ENCODE results near the gene DNMT3B. TPM values are rescaled to one million over a fixed set of nuclear protein-coding genes. Genes with fewer than 3 reads are reported as not detected.
"Not testable (repeated sequence)": the region's sequence is repeated elsewhere in the genome, so short reads cannot be mapped to it uniquely, and the experiment has no call there.

Gene DNMT3B
- total RNA-seq (10 to 100 TPM; 20.6 to 22.0 TPM), polyA plus RNA-seq (ENCODE audit: insufficient read depth, low read depth, low replicate concordance) (8.1 TPM)
- long read RNA-seq, donor 1, full-length matches to known transcripts, result 2 of 2 reads
- long read RNA-seq, donor 1, partial matches to known transcripts, result 0 of 2 reads
- long read RNA-seq, donor 1, other reads (novel, unspliced or antisense), result 0 of 2 reads
- long read RNA-seq, donor 2, result 0 reads

DNA sequence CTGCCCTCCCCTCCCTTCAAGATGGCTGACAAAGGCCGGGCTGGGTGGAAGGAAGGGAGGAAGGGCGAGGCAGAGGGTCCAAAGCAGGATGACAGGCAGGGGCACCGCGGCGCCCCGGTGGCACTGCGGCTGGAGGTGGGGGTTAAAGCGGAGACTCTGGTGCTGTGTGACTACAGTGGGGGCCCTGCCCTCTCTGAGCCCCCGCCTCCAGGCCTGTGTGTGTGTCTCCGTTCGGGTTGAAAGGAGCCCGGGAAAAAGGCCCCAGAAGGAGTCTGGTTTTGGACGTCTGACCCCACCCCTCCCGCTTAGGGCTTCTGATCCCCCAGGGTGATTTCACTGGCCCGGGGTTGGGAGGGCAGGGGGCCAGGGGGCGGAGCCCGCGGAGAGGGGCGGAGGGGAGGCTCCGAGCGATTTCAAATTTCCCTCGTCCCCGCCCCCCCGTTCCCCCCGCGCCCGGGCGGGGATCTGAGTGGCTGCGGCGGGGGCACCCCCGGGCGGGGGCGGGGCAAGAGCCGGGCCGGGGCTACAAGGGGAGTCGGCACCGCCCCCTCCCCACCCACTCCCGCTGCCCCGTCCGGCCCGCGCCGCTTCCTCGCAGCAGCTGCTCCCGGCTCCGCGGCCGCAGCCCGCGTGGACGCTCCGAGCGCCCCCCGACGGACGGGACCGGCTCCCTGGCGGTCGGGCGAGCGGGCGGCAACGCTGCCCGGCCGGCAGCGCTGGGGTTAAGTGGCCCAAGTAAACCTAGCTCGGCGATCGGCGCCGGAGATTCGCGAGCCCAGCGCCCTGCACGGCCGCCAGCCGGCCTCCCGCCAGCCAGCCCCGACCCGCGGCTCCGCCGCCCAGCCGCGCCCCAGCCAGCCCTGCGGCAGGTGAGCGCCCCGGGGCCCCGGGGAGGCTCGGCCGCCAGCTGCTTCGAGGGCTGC is at the start of gene DNMT3B:
Gene DNMT3B, plus strand, starts transcription at position 555 of the 923 bp plus-strand sequence. CDS start 17,939 bp downstream, outside the sequence.
- 0 to 1% methylated on average over 6 to 46 of the region's 92 CpGs for WGBS, 2 donors
- no peaks in the 10 kb centered on the region for H3K9me3 ChIP-seq
- peak; percentile 90 for DNase-seq
- peak within 1 kb of the TSS; percentile 81 to 86 for H3K4me3 ChIP-seq
- no peaks in the 10 kb centered on the region for H3K36me3 ChIP-seq (ENCODE audit: low read depth, missing control alignments)
- intact Hi-C loops (cut with DNase I; ENCODE audit: low total_unique reads), result no loop called here
- peak within 1 kb of the TSS; percentile 24 to 30 for H3K27ac ChIP-seq
- H3K4me1 ChIP-seq, result peaks cover 24% of the 10 kb centered on the region
- TF ChIP-seq POLR2A (IDR thresholded peaks at IDR 0.05), result no peak
- TF ChIP-seq, protein P1, sequence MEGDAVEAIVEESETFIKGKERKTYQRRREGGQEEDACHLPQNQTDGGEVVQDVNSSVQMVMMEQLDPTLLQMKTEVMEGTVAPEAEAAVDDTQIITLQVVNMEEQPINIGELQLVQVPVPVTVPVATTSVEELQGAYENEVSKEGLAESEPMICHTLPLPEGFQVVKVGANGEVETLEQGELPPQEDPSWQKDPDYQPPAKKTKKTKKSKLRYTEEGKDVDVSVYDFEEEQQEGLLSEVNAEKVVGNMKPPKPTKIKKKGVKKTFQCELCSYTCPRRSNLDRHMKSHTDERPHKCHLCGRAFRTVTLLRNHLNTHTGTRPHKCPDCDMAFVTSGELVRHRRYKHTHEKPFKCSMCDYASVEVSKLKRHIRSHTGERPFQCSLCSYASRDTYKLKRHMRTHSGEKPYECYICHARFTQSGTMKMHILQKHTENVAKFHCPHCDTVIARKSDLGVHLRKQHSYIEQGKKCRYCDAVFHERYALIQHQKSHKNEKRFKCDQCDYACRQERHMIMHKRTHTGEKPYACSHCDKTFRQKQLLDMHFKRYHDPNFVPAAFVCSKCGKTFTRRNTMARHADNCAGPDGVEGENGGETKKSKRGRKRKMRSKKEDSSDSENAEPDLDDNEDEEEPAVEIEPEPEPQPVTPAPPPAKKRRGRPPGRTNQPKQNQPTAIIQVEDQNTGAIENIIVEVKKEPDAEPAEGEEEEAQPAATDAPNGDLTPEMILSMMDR (IDR thresholded peaks at IDR 0.05), result no peak
- H3K27me3 ChIP-seq, result no peaks in the 10 kb centered on the region

DNA sequence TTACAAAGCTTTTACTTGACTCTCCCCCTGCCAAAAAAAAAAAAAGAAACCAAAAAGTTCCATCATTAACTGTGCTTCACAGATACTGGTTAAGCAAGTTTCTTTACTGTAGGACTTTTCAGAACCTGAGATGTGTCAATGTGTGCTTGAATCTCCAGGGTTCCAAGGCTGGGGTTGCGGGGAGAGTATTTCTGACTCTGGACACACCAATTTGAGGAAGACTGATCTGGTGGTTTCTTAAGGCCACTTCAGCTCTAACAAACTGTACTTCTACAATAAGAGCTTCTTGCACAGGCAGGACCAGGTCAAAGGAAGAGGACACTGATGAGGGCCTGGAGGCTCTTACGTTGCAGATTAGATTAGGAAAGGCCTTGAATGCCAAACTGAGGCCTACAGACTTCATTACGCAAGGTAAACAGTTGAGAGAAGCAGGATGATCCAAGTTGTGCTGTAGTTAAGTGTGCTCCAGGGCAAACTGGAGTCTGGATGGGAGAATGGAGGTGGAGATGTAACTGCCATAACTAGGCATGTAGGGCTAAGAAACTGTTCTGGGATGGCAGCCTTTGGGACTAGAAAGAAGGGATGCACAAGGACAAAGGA is 43.3 kb upstream of the DNMT3B start:
- H3K27ac ChIP-seq, result no peak overlapping the region
- no peak for DNase-seq

GRCh38 chr20:32727683-32728082 is 34.5 kb upstream of the DNMT3B start:
- no peak overlapping the region for H3K4me3 ChIP-seq
- no peak for DNase-seq
- H3K27me3 ChIP-seq, result no peaks in the 10 kb centered on the region
- H3K4me1 ChIP-seq, result peaks cover 4% of the 10 kb centered on the region
- H3K36me3 ChIP-seq (ENCODE audit: low read depth, missing control alignments), result no peaks in the 10 kb centered on the region
- intact Hi-C loops (cut with DNase I; ENCODE audit: low total_unique reads), result no loop called here
- H3K27ac ChIP-seq, result no peak overlapping the region
- 50 to 62% methylated on average over 6 to 7 of the region's 7 CpGs for WGBS, 2 donors
- TF ChIP-seq POLR2A (IDR thresholded peaks at IDR 0.05), result no peak
- TF ChIP-seq, protein P1 (IDR thresholded peaks at IDR 0.05), result no peak
- H3K9me3 ChIP-seq, result no peaks in the 10 kb centered on the region

More for the DNA sequence above, 43.3 kb upstream of the DNMT3B start:
- Histone ChIP-seq H3K36me3 (ENCODE audit: low read depth, missing control alignments) (no peaks in the 10 kb centered on the region), H3K4me1 (no peaks in the 10 kb centered on the region), H3K9me3 (no peaks in the 10 kb centered on the region), H3K4me3 (no peak overlapping the region), H3K27me3 (no peaks in the 10 kb centered on the region)
- TF ChIP-seq POLR2A (IDR thresholded peaks at IDR 0.05), result no peak
- TF ChIP-seq, protein P1 (IDR thresholded peaks at IDR 0.05), result no peak
- WGBS, 2 donors, result 38 to 73% methylated on average over 2 to 3 of the region's 3 CpGs
- intact Hi-C loops (cut with DNase I; ENCODE audit: low total_unique reads), result no loop called here

- H3K27ac ChIP-seq; DNase-seq; H3K36me3 ChIP-seq (ENCODE audit: low read depth, missing control alignments); H3K27me3 ChIP-seq; H3K4me1 ChIP-seq; H3K4me3 ChIP-seq; H3K9me3 ChIP-seq; intact Hi-C loops (cut with DNase I; ENCODE audit: low total_unique reads): not testable (repeated sequence)
- 75 to 90% methylated on average over 6 of the region's 6 CpGs for WGBS, 2 donors
Observed at GRCh38 chr20:32728435-32728834, 33.8 kb upstream of the DNMT3B start.

DNA sequence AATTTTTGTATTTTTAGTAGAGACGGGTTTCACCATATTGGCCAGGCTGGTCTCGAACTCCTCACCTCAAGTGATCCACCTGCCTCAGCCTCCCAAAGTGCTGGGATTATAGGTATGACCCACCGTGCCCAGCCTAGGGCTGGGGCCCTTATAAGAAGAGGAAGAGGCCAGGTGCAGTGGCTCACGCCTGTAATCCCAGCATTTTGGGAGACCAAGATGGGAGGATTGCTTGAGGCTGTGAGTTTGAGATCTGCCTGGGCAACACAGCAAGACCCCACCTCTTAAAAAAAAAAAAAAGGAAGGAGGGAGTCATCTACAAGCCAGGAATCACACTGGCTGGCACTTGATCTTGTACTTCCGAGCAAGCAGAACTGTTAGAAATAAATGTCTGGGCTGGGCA is 32.9 kb upstream of the DNMT3B start:
- H3K9me3 ChIP-seq; H3K27ac ChIP-seq; intact Hi-C loops (cut with DNase I; ENCODE audit: low total_unique reads); H3K27me3 ChIP-seq; DNase-seq; H3K36me3 ChIP-seq (ENCODE audit: low read depth, missing control alignments); H3K4me1 ChIP-seq; H3K4me3 ChIP-seq: not testable (repeated sequence)
- 97 to 98% methylated on average over 5 of the region's 5 CpGs for WGBS, 2 donors
